Muscle of back (tissue), 13 donors: ENCODE data around the gene DNASE1. TPM values are rescaled to one million over a fixed set of nuclear protein-coding genes. Genes with fewer than 3 reads are reported as not detected.
A peak's percentile ranks its signal among the peaks of the same experiment; 100 is the strongest.
"Not testable (repeated sequence)": the region's sequence is repeated elsewhere in the genome, so short reads cannot be mapped to it uniquely, and the experiment has no call there.

Experiments
- DNase-seq, 3 donors: peaks; one replicate each; pipeline versions ENCODE4 v3.0.0 to v3.0.0-alpha.2; 2013
- long read RNA-seq, 9 donors: transcript quantifications; one replicate each; lab custom pipeline, GENCODE V29; 2026
- polyA plus RNA-seq, 10 donors: library from polyadenylated mRNA; unstranded; fragments of 120-200 nt; gene quantifications; one replicate each; pipeline ENCODE4 v1.2.1, GENCODE V29; 2013; ENCODE audit not compliant: insufficient read length in 10 of 10

Gene DNASE1, protein sequence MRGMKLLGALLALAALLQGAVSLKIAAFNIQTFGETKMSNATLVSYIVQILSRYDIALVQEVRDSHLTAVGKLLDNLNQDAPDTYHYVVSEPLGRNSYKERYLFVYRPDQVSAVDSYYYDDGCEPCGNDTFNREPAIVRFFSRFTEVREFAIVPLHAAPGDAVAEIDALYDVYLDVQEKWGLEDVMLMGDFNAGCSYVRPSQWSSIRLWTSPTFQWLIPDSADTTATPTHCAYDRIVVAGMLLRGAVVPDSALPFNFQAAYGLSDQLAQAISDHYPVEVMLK
- 10 to 100 TPM; 12.2 to 21.3 (median 15.9) TPM for polyA plus RNA-seq
- long read RNA-seq, donor 1 = 0 reads
- long read RNA-seq, donor 2, partial matches to known transcripts = 36 of 64 reads
- long read RNA-seq, donor 2, other reads (novel, unspliced or antisense) = 28 of 64 reads
- long read RNA-seq, donor 3 = 0 reads
- long read RNA-seq, donor 4 = 0 reads
- long read RNA-seq, donor 5, partial matches to known transcripts = 36 of 69 reads
- long read RNA-seq, donor 5, other reads (novel, unspliced or antisense) = 32 of 69 reads
- long read RNA-seq, donor 6, partial matches to known transcripts = 52 of 90 reads
- long read RNA-seq, donor 6, other reads (novel, unspliced or antisense) = 37 of 90 reads
- long read RNA-seq, donor 7, partial matches to known transcripts = 30 of 53 reads
- long read RNA-seq, donor 7, other reads (novel, unspliced or antisense) = 23 of 53 reads
- long read RNA-seq, donor 8, partial matches to known transcripts = 0 of 1 reads
- long read RNA-seq, donor 8, other reads (novel, unspliced or antisense) = 0 of 1 reads
- long read RNA-seq, donor 9 = 0 reads

DNA sequence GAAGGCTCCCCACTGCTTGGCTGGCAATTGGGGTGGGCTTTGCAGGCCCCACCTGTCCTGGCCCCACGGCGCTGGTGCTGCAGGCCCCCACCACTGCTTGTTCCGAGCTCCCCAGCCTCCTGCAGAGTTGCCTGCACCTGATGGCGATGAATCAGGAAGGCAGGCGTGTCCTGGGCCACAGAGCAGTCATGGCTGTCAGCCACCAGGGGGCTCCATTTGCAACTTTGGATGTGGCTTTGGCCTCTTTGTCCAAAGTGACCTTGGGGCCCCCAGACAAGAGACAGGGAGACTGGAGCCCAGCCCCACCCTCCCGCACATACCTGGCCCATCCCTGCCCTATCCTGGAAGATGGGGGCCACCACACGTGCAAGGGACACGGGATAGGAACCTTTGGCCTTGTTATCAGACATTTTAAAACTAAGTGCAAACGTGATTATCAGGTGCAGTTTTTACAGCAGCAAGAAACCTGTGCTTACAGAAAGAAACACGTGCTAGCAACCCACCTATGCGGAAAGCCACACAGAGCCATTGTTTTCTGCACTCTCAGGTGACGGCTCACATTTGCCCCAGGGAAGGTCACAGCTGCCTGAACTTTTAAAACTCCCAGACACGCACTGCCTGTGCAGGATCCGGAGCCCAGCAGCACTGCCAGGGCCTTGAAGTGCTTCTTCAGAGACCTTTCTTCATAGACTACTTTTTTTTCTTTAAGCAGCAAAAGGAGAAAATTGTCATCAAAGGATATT, at the start of gene DNASE1:
Gene DNASE1, plus strand, starts transcription at position 443 of the 743 bp plus-strand sequence. CDS start 683 bp downstream, outside the sequence.
- DNase-seq = peak in 2 of 3 donors; percentile 40 to 60

DNA sequence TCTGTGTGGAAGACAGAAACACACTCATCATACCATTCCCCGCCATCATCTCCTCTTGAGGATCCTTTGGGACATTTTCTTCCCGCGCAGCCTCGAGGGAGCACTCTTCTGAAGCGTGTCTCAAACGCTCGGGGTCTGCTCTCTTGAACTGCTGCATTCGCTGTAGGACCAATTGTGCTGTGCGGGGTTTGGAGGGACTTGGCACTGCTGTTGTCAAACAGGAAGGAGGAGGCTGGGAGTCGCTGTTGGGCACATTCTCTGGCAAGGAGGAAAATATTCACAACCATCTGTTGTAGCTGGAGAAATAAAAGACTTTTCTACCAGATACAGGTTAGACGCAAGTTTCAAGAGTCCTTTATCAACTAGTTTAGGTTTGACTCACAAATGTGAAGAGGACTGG, 48.0 kb upstream of the DNASE1 start:
- DNase-seq = no peak

DNA sequence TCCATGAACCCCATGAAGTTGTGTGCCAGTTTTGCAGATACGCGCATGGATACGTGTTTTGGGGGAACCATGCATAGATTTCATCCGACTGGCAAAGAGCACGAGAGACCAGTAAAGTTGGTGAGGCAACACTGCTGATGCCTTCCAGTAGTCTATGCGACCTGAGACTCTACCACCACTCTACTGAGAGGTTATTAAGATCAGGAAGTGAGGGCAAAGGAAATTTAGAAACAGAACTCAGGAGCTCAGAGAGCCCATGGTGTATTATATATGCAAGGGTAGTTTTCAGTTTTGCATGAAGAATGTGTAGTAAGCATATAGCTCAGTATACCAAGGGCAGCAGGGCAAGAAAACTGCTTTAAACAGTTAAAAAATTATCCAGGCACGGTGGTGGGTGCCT, 47.3 kb upstream of the DNASE1 start:
- DNase-seq = no peak

DNA sequence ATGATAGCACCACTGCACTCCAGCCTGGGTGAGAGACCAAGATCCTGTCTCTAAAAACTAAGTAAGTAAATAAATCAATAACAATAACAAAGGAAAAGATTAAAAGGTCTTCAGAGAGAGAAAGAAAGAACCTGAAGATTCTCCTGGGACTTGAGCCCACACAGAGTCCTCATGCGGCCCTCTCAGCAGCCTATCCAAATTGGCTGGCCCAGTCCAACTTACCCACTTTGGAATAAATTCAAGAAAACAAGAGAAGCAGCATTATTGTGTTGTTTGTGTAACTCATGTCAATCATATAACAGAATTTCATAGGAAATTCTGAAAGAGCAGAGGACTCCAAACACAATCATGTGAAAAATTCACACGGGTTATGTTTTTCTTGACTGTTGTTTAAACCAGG, 46.9 kb upstream of the DNASE1 start:
- no peak for DNase-seq

DNA sequence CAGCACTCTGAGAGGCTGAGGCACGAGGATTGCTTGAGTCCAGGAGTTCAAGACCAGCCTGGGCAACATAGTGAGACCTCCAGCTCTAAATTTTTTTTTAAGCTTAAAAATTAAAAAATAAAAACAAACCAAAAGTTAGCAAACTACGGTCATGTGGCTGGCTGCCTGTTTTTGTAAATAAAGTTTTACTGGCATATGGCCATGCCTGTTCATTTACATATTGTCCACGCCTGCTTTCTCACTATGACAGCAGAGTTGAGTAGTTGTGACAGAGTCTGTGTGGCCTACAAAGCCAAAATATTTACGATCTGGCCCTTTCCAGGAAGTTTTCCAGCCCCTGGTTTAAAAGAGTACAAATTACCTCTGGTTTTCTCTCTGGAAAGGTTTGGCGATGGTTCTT, 46.4 kb upstream of the DNASE1 start:
- DNase-seq = no peak

DNA sequence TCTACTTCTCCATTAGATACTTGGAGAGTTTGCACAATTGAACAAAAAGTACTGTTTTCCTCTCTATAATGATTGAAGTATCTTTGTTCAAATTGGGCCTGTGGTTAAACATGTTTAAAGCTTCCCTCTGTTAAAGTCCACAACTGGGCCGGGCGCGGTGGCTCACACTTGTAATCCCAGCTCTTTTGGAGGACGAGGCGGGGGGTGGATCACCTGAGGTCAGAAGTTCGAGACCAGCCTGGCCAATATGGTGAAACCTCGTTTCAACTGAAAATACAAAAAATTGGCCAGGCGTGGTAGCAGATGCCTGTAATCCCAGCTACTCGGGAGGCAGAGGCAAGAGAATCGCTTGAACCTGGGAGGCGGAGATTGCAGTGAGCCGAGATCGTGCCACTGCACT, 45.5 kb upstream of the DNASE1 start:
- not testable (repeated sequence) for DNase-seq

DNA sequence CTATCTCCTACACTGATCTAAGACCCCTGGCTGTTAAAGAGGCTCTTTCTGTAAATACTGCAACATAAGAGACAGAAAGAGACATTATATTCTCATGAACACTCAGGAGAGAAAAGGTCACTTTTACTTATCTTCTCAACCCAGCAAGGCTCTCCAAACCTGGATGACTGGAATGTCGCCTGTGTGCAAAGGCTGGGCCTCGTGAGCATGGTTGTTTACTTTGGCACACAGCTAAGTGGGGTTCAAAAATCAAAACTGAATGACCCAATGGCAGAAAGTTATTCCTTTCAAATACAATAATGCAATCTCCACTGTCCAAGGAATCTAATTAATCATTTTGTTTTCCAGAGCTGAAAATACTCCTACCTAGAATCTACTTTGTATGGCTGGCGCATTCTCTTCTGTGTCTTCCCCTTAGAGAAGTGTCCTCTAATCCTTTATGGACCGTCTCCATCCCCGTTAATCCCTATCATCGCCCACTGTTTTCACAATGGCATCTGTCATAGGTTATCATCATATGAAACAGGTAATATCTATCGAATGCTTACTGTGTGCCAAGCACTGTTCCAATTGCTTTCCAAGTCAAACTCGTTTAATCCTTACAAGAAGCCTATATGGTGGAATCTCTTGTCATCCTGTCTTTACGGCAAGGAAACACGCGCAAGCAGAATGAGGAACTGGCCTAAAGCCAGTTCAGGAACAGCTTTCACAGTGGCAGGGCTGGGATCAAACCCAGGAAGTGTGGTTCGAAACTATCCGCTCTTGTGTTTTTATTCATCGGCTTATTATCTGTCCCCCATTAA, 44.4 kb upstream of the DNASE1 start:
- peak in 1 of 3 donors; percentile 29 for DNase-seq

DNA sequence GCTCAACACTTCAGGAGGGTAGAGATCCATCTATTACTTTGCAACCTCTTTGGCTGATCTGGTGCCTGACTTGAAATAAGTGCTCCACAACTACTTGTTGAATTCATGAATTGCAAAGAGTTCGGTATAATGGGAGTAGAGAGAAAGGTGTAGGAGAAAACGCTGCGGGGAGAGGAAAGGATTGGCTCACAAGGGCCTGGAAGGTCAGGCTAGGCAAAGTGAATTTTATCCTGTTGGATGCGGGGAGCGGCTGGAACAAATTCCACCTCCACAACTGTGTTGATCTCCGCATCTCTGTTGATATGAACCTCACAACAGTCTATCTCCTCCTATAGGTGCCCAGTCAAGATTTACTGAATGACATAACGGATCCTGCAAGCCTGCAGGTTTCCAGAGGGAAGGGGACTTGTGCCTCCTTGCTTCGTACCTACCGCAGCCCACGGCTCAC, 43.8 kb upstream of the DNASE1 start:
- DNase-seq = no peak

DNA sequence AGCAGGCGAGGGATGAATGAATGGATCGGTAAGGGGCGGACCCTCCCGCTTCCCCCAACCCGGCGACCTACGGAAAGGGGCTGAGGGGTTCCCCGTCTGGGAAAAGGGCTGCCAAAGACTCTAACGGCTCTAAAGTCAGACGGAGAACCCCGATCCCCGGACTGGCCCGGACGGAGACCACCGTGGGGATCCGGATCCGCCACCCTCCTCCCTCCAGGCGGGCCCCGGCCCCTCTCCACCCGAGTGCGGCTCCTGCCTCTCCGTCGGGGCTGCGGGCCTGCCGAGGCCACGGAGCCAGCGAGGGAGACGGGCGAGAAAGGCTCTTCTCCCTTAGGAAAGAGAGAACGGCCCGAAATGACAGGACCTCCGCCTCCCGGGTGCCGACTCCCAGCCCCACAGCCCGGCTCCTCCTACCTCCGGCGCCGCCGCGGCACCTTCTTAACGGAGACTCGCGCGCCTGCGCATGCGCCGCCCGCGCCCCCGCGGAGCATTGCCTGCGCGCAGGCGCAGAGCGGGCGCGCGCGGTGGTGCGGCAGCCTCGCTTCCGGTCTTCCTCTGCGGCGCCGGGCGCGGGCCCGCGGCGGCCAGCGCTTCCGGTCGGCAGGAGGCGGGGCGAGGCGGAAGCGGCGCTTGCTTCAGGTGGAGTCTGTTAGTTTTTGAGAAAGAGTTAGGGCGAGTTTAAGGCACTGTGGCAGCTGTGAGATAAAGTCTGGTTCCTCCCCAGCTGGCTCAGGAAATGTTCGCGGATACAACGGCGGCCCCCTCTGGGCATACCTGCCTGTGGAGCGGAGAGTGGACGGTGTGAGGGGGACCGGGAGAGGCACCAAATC, 43.1 kb upstream of the DNASE1 start, which contains the start of gene SLX4:
Gene SLX4, minus strand, starts transcription at position 461 of the 830 bp plus-strand sequence. CDS start 2,642 bp downstream, outside the sequence.
- DNase-seq = peak; percentile 95 to 98 (median 97)

DNA sequence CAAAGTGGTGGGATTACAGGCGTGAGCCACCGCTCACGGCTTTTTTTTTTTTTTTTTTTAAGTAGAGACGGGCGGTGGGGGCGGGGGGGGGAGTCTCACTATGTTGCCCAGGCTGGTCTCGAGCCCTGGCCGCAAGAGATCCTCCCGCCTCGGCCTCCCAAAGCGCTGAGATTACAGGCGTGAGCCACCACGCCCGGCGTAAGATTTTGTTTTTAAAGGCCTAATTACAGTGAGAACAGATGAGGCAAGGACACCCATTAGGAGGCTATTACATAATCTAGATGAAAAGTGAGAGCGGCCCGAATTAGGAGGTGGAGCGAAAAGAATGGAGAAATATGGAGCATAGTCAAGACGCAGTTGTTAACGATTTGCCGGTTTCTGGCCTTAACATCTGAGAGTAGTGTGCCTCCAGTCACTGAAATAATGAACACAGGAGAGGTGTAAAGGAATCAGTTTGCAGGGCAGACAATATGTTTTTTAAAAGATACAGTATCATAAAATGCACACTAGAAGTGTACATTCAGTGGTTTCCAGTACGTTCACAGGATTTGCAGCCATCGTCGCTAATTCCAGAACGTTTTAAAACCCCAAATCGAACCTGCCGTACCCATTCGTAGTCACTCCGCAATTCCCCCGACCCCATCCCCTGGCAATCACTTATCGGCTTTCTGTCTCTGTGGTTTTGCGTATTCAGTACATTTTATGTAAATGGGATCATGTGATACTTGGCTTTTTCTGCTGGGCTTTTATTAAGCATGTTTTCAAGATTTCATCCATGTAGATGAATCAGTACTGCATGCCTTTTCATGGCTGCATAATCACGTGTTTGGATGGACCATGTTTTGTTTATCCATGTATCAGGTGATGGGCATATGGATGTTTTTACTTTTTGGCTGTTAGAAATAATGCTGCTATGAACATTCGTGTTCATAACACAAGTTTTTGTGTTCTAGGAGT, 41.7 kb upstream of the DNASE1 start:
- no peak for DNase-seq

DNA sequence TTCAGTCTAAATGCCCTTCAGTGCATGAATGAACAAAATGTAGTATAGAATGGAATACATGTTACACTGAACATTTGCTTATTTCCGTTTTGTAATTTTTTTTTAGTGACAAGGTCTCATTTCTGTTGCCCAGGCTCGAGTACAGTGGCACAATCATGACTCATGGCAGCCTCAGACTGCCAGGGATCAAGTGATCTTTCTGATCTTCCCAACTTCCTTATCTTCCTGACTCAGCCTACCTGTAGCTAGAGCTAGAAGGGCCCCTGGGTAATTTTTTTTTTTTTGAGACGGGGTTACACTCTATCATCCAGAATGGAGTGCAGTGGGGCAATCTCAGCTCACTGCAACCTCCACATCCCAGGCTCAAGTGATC, 35.7 kb upstream of the DNASE1 start:
- DNase-seq = no peak

DNA sequence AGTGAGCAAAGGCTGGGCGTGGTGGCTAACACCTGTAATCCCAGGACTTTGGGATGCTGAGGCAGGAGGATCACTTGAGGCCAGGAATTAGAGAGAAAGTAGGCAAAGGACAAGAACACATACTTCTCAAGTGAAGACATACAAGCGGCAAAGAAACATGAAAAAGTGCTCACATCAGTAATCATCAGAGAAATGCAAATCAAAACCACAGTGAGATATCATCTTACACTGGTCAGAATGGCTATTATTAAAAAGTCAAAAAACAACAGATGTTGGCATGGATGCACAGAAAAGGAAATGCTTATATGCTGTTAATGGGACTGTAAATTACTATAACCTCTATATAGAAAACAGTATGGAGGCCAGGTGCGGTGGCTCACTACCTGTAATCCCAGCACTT, 30.8 kb upstream of the DNASE1 start:
- DNase-seq = no peak

DNA sequence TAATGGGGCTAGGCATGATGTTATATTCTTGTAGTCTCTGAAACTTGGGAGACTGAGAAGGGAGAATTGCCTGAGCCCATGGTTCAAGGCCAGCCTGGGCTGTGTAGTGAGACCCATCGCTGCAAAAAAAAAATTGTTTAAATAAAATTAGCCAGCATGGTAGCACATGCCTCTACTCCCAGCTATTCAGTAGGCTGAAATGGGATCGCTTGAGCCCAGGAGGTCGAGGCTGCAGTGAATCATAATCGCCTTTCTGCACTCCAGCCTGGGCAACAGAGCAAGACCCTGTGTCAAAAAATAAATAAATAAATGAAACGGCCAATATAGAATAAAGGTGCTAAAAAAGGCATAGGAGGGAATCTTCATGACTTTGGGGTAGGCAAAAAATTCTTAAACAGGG, 29.2 kb upstream of the DNASE1 start:
- no peak for DNase-seq

DNA sequence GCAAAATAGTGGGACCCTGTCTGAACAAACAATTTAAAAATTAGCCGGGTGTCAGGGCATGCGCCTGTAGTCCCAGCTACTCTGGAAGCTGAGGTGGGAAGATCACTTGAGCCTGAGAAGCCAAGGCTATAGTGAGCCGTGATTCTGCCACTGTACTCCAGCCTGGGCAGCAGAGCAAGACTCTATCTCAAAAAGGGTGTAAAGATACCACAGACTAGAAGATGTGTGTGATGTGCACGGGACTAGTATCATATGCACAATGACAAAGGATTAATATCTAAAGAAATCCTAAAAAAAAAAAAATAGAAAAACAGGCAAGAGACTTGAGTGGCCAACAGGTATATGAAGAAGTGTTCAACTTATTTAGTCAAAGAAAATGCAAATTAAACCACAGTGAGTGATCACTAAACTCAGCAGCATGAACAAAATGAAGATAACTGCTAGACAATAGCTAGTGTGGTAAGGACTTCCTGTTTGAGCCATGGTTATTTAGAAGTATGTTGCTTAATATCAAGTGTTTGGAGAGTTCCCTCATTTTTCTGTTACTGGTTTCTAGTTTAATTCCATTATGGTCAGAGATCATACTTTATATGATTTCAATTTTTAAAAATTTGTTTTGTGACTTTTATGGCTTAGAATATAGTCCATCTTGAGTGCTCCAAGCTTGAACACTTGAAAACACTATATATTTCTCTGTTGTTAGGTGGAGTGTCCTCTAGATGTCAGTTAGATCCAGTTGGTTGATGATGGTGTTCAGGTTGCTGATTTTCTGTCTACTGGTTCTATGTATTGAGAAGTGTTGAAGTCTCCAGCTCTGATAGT, 28.4 kb upstream of the DNASE1 start:
- DNase-seq = no peak

DNA sequence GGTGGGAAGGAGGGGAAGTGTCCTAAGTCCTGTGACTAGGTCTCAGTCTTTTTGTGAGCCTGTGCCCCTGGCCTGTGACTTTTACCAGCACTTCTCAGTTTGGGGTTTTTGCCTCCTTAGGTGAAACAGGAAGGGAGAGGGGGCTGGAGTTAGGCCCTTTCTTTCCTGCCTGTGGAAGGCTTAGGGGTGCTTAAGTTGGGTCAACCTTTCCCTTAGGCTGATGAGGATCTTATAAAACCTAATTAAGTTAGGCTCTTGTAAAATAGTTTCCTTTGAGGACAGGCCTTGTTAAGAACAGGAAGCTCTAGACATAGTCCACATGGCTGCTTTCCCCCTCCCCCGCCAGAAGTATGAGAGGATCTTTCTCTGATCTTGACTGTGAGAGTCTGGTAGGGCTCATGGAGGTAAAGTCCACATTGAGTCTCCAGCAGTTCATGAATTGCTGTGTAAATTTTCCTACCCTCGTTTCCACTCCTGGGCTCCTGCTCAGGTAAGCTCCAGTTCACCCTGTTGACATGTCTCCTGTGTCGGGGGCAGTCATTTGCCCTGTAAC, 17.0 kb upstream of the DNASE1 start:
- DNase-seq = no peak

DNA sequence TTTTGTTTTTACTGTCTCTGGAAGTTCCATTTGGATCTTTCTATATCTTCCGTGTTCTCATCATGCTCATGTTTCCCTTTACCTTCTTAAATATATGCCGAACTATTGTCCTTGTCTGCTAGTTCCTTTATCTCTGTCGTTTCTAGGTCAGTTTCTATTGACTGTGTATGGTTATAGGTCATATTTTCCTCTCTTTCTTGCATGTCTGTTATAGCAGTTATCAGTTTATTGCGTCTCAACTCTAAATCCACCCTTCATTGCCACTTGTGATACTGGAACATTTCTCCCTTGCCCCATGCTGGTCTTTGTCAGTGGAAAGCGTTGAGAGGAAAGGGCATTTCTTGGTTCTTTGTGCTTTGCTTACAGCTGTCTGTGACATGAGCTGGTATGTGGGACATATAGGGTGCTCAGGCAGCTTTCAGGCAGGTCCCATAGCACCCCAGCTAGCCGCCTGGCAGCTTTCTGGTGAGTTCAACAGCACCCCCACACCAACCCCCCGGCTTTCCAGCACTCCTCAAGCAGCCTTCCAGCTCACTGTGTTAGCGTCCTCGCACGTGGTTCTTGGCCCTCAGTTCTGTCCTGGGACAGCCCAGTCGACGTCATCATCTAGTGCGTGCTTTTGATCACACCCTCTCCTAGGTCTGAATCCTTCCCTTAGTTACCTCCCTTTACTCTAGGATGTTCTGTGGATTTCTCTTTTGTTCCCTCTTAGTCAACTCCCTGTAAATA, 15.4 kb upstream of the DNASE1 start:
- no peak for DNase-seq

DNA sequence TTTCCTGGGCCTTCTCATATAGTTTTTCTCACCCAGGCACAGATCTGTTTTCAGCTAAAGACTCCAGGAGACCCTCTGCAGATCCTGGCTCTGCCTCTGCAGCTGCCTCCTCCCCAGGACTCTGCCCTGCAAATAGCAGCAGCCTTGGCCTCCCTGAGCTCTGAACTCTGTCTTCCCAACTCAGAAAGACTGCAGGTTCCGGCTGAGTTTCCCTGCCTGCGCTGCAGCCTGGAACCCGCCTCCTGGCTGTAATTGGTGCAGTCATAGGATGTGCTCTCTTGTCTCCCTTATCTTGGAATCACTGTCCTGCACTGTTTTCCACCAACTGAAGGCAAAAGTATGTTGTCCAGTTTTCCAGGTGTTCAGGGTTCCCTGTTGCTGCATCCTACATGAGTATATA, 14.3 kb upstream of the DNASE1 start:
- DNase-seq = no peak
